ENCODE measurements around the gene BCL7A.

DNA sequence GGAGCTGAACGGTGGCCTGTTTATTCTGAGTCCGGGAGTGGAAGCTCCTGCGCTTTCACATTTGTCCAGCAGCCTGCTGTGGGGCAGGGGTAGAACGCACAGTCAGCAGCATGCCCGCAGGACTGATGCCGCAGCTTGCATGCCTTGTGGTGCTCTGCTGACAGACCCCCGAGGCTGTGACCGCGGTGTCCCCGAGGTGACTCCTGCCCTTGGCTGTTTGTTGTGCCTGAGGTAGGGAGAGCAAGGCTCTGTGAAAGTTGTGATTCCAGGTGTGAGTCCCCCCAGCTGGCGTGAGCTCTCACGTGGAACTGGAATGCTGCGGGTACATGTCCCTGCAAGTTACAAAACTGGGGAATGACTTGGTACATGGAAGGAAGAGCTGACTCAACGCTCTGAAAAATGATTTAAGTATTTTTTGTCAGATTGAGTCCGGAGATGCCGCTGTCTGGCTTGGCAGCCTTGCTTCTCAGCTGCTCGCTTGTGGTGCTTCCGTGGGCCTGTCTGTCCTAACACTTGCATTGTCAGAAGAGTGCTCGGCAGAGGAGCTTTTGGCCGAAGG is 75.0 kb downstream of the BCL7A start:
- TF ChIP-seq, protein P1, sequence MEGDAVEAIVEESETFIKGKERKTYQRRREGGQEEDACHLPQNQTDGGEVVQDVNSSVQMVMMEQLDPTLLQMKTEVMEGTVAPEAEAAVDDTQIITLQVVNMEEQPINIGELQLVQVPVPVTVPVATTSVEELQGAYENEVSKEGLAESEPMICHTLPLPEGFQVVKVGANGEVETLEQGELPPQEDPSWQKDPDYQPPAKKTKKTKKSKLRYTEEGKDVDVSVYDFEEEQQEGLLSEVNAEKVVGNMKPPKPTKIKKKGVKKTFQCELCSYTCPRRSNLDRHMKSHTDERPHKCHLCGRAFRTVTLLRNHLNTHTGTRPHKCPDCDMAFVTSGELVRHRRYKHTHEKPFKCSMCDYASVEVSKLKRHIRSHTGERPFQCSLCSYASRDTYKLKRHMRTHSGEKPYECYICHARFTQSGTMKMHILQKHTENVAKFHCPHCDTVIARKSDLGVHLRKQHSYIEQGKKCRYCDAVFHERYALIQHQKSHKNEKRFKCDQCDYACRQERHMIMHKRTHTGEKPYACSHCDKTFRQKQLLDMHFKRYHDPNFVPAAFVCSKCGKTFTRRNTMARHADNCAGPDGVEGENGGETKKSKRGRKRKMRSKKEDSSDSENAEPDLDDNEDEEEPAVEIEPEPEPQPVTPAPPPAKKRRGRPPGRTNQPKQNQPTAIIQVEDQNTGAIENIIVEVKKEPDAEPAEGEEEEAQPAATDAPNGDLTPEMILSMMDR (conservative IDR thresholded peaks at IDR 0.05), result no peak
- no peak for TF ChIP-seq EZH2 (IDR thresholded peaks at IDR 0.05; ENCODE audit: low read depth)

All from PC-9 (cell line).